Keratinocyte (primary cell): Measurements from ENCODE around the gene PDIA4.

Experiments
- EZH2 ChIP-seq: IDR thresholded peaks from one replicate; pipeline ENCODE4 v1.6.1; 2012; ENCODE audit warnings: inconsistent platforms, mild to moderate bottlenecking, low read length, moderate library complexity
- TF ChIP-seq, protein P1 (sequence below), 3 experiments: IDR thresholded peaks in 1 of 3; conservative IDR thresholded peaks in 1 of 3; optimal IDR thresholded peaks in 1 of 3; 2 replicates in 2 of 3; 3 replicates in 1 of 3; pipeline versions ENCODE3 to v1.5.1; 2011; ENCODE audit warnings: low read length in 3 of 3, mild to moderate bottlenecking in 3 of 3, moderate library complexity in 2 of 3, control low read depth in 1 of 3, inconsistent platforms in 1 of 3; ENCODE audit not compliant: insufficient read depth in 2 of 3; ENCODE audit errors: extremely low read depth in 1 of 3

DNA sequence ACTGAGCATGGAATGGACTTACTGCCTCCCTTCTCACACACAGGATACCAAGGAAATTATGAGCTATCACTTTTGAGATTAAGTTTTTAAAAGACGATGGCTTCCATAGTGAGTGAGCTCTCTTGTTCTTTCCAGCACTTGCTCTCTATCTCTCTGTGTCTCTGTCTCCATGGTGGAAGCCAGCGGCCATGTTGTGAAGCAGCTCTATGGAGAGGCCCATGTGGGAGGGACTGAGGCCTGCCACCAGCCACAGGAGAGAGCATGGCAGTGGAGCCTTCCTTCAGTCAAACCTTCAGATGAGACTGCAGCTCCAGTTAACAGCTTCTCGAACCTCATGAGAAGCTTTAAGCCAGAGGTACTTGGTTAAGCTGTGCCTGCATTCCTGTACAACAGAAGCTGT, 20.5 kb upstream of the PDIA4 start:
- TF ChIP-seq, protein P1, sequence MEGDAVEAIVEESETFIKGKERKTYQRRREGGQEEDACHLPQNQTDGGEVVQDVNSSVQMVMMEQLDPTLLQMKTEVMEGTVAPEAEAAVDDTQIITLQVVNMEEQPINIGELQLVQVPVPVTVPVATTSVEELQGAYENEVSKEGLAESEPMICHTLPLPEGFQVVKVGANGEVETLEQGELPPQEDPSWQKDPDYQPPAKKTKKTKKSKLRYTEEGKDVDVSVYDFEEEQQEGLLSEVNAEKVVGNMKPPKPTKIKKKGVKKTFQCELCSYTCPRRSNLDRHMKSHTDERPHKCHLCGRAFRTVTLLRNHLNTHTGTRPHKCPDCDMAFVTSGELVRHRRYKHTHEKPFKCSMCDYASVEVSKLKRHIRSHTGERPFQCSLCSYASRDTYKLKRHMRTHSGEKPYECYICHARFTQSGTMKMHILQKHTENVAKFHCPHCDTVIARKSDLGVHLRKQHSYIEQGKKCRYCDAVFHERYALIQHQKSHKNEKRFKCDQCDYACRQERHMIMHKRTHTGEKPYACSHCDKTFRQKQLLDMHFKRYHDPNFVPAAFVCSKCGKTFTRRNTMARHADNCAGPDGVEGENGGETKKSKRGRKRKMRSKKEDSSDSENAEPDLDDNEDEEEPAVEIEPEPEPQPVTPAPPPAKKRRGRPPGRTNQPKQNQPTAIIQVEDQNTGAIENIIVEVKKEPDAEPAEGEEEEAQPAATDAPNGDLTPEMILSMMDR (optimal IDR thresholded peaks at IDR 0.05 in 1 of 3, IDR thresholded peaks at IDR 0.05 in 1 of 3, conservative IDR thresholded peaks at IDR 0.05 in 1 of 3; ENCODE audit: extremely low read depth in 1 of 3, insufficient read depth in 2 of 3, low read length in 3 of 3), result no peak
- TF ChIP-seq EZH2, result no peak
